Measurements from ENCODE around the gene ZNF618. TPM values are rescaled to one million over a fixed set of nuclear protein-coding genes. Genes with fewer than 3 reads are reported as not detected.

Gene ZNF618
- total RNA-seq, 1 experiment from 2014 or later: 4.2 TPM

DNA sequence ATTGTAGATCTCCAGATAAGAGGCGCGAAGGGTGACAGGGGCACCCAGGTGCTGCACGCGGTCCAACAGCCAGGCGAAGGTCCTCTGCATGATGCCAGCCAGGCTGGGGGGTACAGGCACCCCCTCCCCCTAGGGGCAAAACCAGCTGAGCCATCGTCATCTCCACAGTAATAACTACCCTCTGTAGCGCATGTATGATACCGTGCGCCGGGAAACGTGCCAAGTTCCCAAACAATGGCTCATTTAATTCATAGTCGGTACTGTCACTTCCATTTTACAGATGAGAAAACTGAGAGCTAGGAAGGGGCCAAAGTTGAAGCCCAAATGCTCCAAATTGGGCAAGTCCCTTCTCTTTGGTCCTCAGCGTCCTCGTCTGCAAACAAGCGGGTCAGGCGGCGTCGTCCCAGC is 221.5 kb downstream of the ZNF618 start:
- Histone ChIP-seq H3K79me2 (ENCODE audit: low read length) (no peaks in the 10 kb centered on the region), H3K36me3 (ENCODE audit: low read depth, low read length) (no peaks in the 10 kb centered on the region), H3K9me3 (ENCODE audit: low read length) (0 out of 2 replicates have a peak, but pooled peaks cover 6% of the 10 kb centered on the region), H3F3A (ENCODE audit: low read length, unreplicated experiment) (no peaks in the 10 kb centered on the region), H2AFZ (ENCODE audit: low read length) (peak overlapping the region; percentile 64; the same call in 1 of the 2 replicates), H3K27me3 (ENCODE audit: low read length) (no peaks in the 10 kb centered on the region), H3K9me2 (replicated peaks; ENCODE audit: low read length) (no peaks in the 10 kb centered on the region), H3K4me3 (ENCODE audit: low read length) (peak overlapping the region; percentile 69), H3K9ac (ENCODE audit: low read length) (no peak overlapping the region), H3K4me2 (ENCODE audit: low read length) (peak overlapping the region; percentile 75), H3K4me1 (ENCODE audit: insufficient read depth, low read length) (no peaks in the 10 kb centered on the region), H4K20me1 (ENCODE audit: low read length) (no peaks in the 10 kb centered on the region), H3K27ac (ENCODE audit: low read length) (no peak overlapping the region)
- peak; percentile 41 for DNase-seq
- no TSS peak for BruUV-seq (replicated peaks)
- POLR2A ChIA-PET (ENCODE audit: unreplicated experiment): no interaction called here
- intact Hi-C loops (cut with micrococcal nuclease): no loop called here
- no peak for TF ChIP-seq EZH2 (IDR thresholded peaks at IDR 0.05; ENCODE audit: low read length, unreplicated experiment)
- TF ChIP-seq, protein P1, sequence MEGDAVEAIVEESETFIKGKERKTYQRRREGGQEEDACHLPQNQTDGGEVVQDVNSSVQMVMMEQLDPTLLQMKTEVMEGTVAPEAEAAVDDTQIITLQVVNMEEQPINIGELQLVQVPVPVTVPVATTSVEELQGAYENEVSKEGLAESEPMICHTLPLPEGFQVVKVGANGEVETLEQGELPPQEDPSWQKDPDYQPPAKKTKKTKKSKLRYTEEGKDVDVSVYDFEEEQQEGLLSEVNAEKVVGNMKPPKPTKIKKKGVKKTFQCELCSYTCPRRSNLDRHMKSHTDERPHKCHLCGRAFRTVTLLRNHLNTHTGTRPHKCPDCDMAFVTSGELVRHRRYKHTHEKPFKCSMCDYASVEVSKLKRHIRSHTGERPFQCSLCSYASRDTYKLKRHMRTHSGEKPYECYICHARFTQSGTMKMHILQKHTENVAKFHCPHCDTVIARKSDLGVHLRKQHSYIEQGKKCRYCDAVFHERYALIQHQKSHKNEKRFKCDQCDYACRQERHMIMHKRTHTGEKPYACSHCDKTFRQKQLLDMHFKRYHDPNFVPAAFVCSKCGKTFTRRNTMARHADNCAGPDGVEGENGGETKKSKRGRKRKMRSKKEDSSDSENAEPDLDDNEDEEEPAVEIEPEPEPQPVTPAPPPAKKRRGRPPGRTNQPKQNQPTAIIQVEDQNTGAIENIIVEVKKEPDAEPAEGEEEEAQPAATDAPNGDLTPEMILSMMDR (conservative IDR thresholded peaks at IDR 0.05; ENCODE audit: low read depth, low read length): no peak
- TF ChIP-seq EZH2phosphoT487 (IDR thresholded peaks at IDR 0.05; ENCODE audit: borderline replicate concordance, low read length): no peak
- CTCF ChIA-PET: interaction anchor here (0.6 kb wide), 1 partner anchor 163 kb away, joined by 6 read pairs; no protein-coding TSS in a partner anchor
- ATAC-seq: peak; percentile 13; the same call in 1 of the 2 replicates

- Histone ChIP-seq H3K9ac (ENCODE audit: low read length) (no peak overlapping the region), H4K20me1 (ENCODE audit: low read length) (no peaks in the 10 kb centered on the region), H3K9me2 (replicated peaks; ENCODE audit: low read length) (no peaks in the 10 kb centered on the region), H3F3A (ENCODE audit: low read length, unreplicated experiment) (no peaks in the 10 kb centered on the region), H3K4me2 (ENCODE audit: low read length) (peak overlapping the region; percentile 75), H2AFZ (ENCODE audit: low read length) (peak overlapping the region; percentile 64; the same call in 1 of the 2 replicates), H3K9me3 (ENCODE audit: low read length) (0 out of 2 replicates have a peak, but pooled peaks cover 6% of the 10 kb centered on the region), H3K4me1 (ENCODE audit: insufficient read depth, low read length) (no peaks in the 10 kb centered on the region), H3K4me3 (ENCODE audit: low read length) (peak overlapping the region; percentile 69), H3K36me3 (ENCODE audit: low read depth, low read length) (no peaks in the 10 kb centered on the region), H3K27me3 (ENCODE audit: low read length) (no peaks in the 10 kb centered on the region), H3K79me2 (ENCODE audit: low read length) (no peaks in the 10 kb centered on the region), H3K27ac (ENCODE audit: low read length) (no peak overlapping the region)
- ChIA-PET POLR2A (ENCODE audit: unreplicated experiment) (no interaction called here), CTCF (interaction anchor here (0.6 kb wide), 1 partner anchor 163 kb away, joined by 6 read pairs; no protein-coding TSS in a partner anchor)
- TF ChIP-seq EZH2 (IDR thresholded peaks at IDR 0.05; ENCODE audit: low read length, unreplicated experiment): no peak
- TF ChIP-seq, protein P1 (conservative IDR thresholded peaks at IDR 0.05; ENCODE audit: low read depth, low read length): no peak
- ATAC-seq (peak; percentile 70), DNase-seq (peak; percentile 39)
- no TSS peak for BruUV-seq (replicated peaks)
- intact Hi-C loops (cut with micrococcal nuclease): no loop called here
Observed at GRCh38 chr9:114098021-114098935, 222.2 kb downstream of the ZNF618 start.

All from PC-3 (cell line).